K562 (cell line): Measurements from ENCODE around the gene PPP1R12B. TPM values are rescaled to one million over a fixed set of nuclear protein-coding genes. Genes with fewer than 3 reads are reported as not detected.
"Not testable (repeated sequence)": the region's sequence is repeated elsewhere in the genome, so short reads cannot be mapped to it uniquely, and the experiment has no call there.

Experiments used
- ATAC-seq: fragments of 200-7000 bp; cut with Tn5 transposase; 3 replicates; pipeline ENCODE4 v1.9.1; 2020; ENCODE audit warnings: moderate library complexity
- BruUV-seq: library from RNA; stranded (reverse); fragments of 400-500 nt; replicated peaks from 2 replicates; lab custom pipeline; 2021; lab: Mats Ljungman, UMichigan
- CTCF ChIA-PET: fragments of 300-600 bp; formaldehyde crosslinking; extraction: SDS; loops from one replicate; lab custom pipeline; 2021; ENCODE audit warnings: low intra/inter-chr PET ratio; lab: Yijun Ruan, JAX
- POLR2A ChIA-PET: fragments of 300-600, 350-650 bp; sonication (Branson Sonifier 250); formaldehyde crosslinking; extraction: SDS; loops from one replicate; lab custom pipeline; 2021; ENCODE audit warnings: antibody characterized with exemption, inconsistent platforms; lab: Yijun Ruan, JAX
- DNase-seq, 4 experiments: peaks; one replicate each; pipeline versions ENCODE4 v3.0.0 to v3.0.0-alpha.2; 2011 to 2018; ENCODE audit warnings: low spot score in 3 of 4, mixed read lengths in 3 of 4; ENCODE audit errors: extremely low read depth in 1 of 4
- FAIRE-seq: peaks from 2 replicates; lab custom pipeline; 2011; peaks lifted over from hg19 to GRCh38; lab: Jason Lieb, UNC
- H2AFZ ChIP-seq: 2 replicates; pipeline ENCODE4 v1.6.0; 2011; ENCODE audit warnings: low read depth, low read length, control low read depth, inconsistent platforms
- H3K27ac ChIP-seq: fragments of 200-600 bp; 3 replicates; pipeline ENCODE4 v1.8.0; 2011; ENCODE audit warnings: low read depth, mild to moderate bottlenecking, control low read depth, inconsistent platforms, low read length, moderate library complexity, mixed read lengths; ENCODE audit errors: extremely low read depth
- H3K27me3 ChIP-seq, 2 experiments: fragments of 300-600 bp in 1 of 2; 2 replicates in 1 of 2; 3 replicates in 1 of 2; pipeline versions ENCODE4 v1.6.0 to v1.8.0; 2011; ENCODE audit warnings: inconsistent platforms in 2 of 2, low read length in 2 of 2, mild to moderate bottlenecking in 1 of 2, mixed read lengths in 1 of 2, moderate library complexity in 1 of 2; ENCODE audit not compliant: control insufficient read depth in 2 of 2, insufficient read depth in 2 of 2
- H3K36me3 ChIP-seq: fragments of 300-600 bp; 3 replicates; pipeline ENCODE4 v1.8.0; 2011; ENCODE audit warnings: mild to moderate bottlenecking, low read length, inconsistent platforms; ENCODE audit not compliant: control insufficient read depth, insufficient read depth
- H3K4me1 ChIP-seq, 2 experiments: fragments of 200-600 bp in 1 of 2; replicated peaks in 1 of 2; 2 replicates in 1 of 2; 3 replicates in 1 of 2; pipeline versions ENCODE4 v1.5.1 to v1.8.0; 2011; ENCODE audit warnings: inconsistent platforms in 2 of 2, low read length in 2 of 2, mild to moderate bottlenecking in 1 of 2, mixed read lengths in 1 of 2, moderate library complexity in 1 of 2; ENCODE audit not compliant: control insufficient read depth in 2 of 2, insufficient read depth in 2 of 2
- H3K4me2 ChIP-seq: 2 replicates; pipeline ENCODE4 v1.6.1; 2011; ENCODE audit warnings: low read length, control low read depth, inconsistent platforms, mixed read lengths; ENCODE audit not compliant: insufficient read depth
- H3K4me3 ChIP-seq: fragments of 200-600 bp; sonication (generic), shearing (Covaris generic); 2 replicates; pipeline ENCODE4 v1.5.1; 2016; ENCODE audit warnings: control low read depth, inconsistent platforms
- H3K79me2 ChIP-seq: fragments of 200-600 bp; 3 replicates; pipeline ENCODE4 v1.8.0; 2011; ENCODE audit warnings: low read length, inconsistent platforms; ENCODE audit not compliant: control insufficient read depth, insufficient read depth
- H3K9ac ChIP-seq, 2 experiments: 2 replicates each; pipeline versions ENCODE4 v1.6.0 to v1.6.1; 2011; ENCODE audit warnings: low read depth in 2 of 2, low read length in 2 of 2, control low read depth in 1 of 2, inconsistent platforms in 1 of 2, mild to moderate bottlenecking in 1 of 2, mixed read lengths in 1 of 2; ENCODE audit not compliant: insufficient read depth in 1 of 2
- H3K9me1 ChIP-seq: one replicate; pipeline ENCODE4 v1.6.0; 2011; ENCODE audit warnings: inconsistent platforms, mild to moderate bottlenecking, low read length, moderate library complexity; ENCODE audit not compliant: control insufficient read depth, insufficient read depth
- H3K9me3 ChIP-seq: replicated peaks from 2 replicates; pipeline ENCODE4 v1.5.1; 2011; ENCODE audit warnings: low read depth, low read length, inconsistent platforms; ENCODE audit not compliant: control insufficient read depth, insufficient read depth
- H4K20me1 ChIP-seq: replicated peaks from 2 replicates; pipeline ENCODE4 v1.6.1; 2011; ENCODE audit warnings: low read length, inconsistent platforms, mixed read lengths; ENCODE audit not compliant: control insufficient read depth, insufficient read depth
- DEAF1 ChIP-seq: fragments of 450-650 bp; formaldehyde crosslinking; IDR thresholded peaks from 2 replicates; pipeline ENCODE4 v1.4.0; 2020; ENCODE audit warnings: mild to moderate bottlenecking, moderate library complexity
- MNT ChIP-seq, 2 experiments: fragments of 450-650 bp; conservative IDR thresholded peaks; 2 replicates each; pipeline ENCODE4 v1.6.1; 2017; ENCODE audit warnings: mild to moderate bottlenecking in 2 of 2, moderate library complexity in 2 of 2
- RBM25 ChIP-seq: fragments of 200-400 bp; formaldehyde crosslinking; IDR thresholded peaks from 2 replicates; pipeline ENCODE4 v1.6.1; 2018; ENCODE audit warnings: low read length, low read depth, moderate library complexity; ENCODE audit not compliant: severe bottlenecking
- SMARCA5 ChIP-seq: fragments of 450-650 bp; IDR thresholded peaks from 2 replicates; pipeline ENCODE4 v1.6.1; 2016
- in situ Hi-C: fragments of 300-500 bp; cut with MboI; formaldehyde crosslinking; loops from 4 replicates; pipeline ENCODE4 v1.15.0; 2018; ENCODE audit warnings: inconsistent platforms, mixed read lengths
- intact Hi-C: fragments of 100-400 bp; cut with micrococcal nuclease; formaldehyde crosslinking; loops from 2 replicates; pipeline ENCODE4 v1.14.2; 2022
- polyA plus RNA-seq, 8 experiments: library from polyadenylated mRNA; depleted of rRNA in 4 of 8; stranded (reverse) in 5 of 8; unstranded in 3 of 8; fragments of >200 nt; fragmentation: Nextera tagmentation in 2 of 8; fragmentation: Illumina TruSeq in 1 of 8; extraction: Ambion mirVana in 2 of 8; extraction: Trizol in 1 of 8; gene quantifications; 2 replicates each; pipeline versions ENCODE4 v1.2.1 to v1.2.3, GENCODE V29; 2011 to 2014; ENCODE audit warnings: inconsistent platforms in 1 of 8, missing spikeins in 1 of 8
- total RNA-seq, 7 experiments: library from RNA; depleted of rRNA in 6 of 7; stranded (reverse); fragments of >200 nt in 6 of 7; fragmentation: Illumina TruSeq in 2 of 7; extraction: Trizol in 2 of 7; gene quantifications; 2 replicates each; pipeline versions ENCODE4 v1.2.1 to v1.2.3, GENCODE V29; 2011 to 2021; ENCODE audit warnings: low replicate concordance in 1 of 7

Gene PPP1R12B
- total and polyA plus RNA-seq, 9 of the 15 experiments (the other 6 are each of a cell fraction or from before 2014, with no cell fraction given): 0.73 to 16.9 (median 13.6) TPM

- TF ChIP-seq MNT (conservative IDR thresholded peaks at IDR 0.05) (peak in 1 of 2 experiments; percentile 18; a peak in 1 of 4 replicates), DEAF1 (0 out of 2 replicates have a peak, but pooled peaks have one; percentile 13)
These were observed 160.4 kb downstream of the PPP1R12B start (continued) for GRCh38 chr1:202508863-202509262.

- CTCF ChIA-PET, H3K4me3 ChIP-seq, H3K9me3 ChIP-seq, BruUV-seq, H2AFZ ChIP-seq, H3K27me3 ChIP-seq, POLR2A ChIA-PET, H3K4me2 ChIP-seq, H3K27ac ChIP-seq, ATAC-seq, H3K36me3 ChIP-seq, DNase-seq, in situ Hi-C loops, H3K9me1 ChIP-seq, FAIRE-seq, H3K79me2 ChIP-seq, H3K9ac ChIP-seq, H4K20me1 ChIP-seq: not testable (repeated sequence)
- TF ChIP-seq SMARCA5 (0 out of 2 replicates have a peak, but pooled peaks have one; percentile 39), RBM25 (peak; percentile 43)
- intact Hi-C loops: loop anchor here (2.0 kb wide), 1 partner anchor 49 kb away; no protein-coding TSS in a partner anchor
- peaks cover 0 to 11% of the 10 kb centered on the region in 2 experiments; a peak in 2 of 5 replicates for H3K4me1 ChIP-seq
These were observed 165.4 kb downstream of the PPP1R12B start for GRCh38 chr1:202513875-202514274.
